ENCODE measurements around the gene MCM9. TPM values are rescaled to one million over a fixed set of nuclear protein-coding genes. Genes with fewer than 3 reads are reported as not detected.

The MCM9 gene
- total RNA-seq, 1 donor from 2014 or later, result 36.0 TPM

DNA sequence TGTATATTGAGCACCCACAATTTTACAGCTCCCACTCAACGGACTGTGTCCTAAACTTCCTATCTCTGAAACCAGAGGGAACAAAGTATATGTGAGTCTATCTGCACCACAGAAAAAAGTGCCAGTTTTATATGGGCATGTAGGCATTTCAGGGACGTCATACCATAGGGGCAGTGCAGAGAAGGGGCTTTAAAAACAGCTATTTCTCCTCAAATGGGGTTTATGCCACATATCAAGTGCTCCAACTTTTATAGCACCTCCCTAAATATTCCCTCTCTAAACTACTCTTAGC, 69.9 kb downstream of the MCM9 start:
- no peak for DNase-seq (ENCODE audit: low spot score)

- DNase-seq (ENCODE audit: low spot score), result no peak
Observed at GRCh38 chr6:118864341-118865099, 70.4 kb downstream of the MCM9 start.

DNA sequence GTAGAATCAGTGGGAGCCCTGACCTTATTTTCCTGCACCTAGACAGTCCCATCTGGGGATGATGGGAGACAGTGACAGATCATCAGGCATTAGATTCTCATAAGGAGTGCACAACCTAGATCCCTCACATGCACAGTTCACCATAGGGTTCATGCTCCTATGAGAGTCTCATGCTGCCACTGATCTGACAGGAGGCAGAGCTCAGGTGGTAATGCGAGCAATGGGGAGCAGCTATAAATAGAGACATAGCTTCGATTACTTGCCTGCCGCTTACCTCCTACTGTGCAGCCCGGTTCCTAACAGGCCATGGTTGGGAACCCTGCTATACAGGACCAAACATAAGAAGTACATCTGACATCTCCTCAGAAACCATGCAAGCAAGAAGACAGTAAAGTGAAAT, 72.5 kb downstream of the MCM9 start:
- DNase-seq (ENCODE audit: low spot score), result no peak

DNA sequence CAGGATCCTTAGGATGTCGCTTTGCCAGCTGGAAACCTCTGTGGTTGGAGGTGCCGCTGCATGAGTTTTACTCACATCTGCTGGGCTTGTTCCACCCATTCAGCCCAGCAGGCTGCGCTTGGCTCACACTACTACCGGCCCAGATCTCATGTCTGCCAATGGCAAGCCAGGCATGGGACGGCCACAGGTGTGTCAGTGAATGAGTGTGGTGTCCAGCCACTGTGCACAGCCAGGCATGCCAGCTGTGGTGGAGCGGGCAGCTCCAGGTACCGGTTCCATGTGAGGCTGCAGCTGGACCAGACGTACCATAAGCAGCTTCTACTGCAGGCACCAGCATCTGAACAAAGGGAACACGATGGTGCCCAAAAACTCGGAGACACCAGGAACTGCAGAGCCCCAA, 74.1 kb downstream of the MCM9 start:
- DNase-seq (ENCODE audit: low spot score), result no peak

DNA sequence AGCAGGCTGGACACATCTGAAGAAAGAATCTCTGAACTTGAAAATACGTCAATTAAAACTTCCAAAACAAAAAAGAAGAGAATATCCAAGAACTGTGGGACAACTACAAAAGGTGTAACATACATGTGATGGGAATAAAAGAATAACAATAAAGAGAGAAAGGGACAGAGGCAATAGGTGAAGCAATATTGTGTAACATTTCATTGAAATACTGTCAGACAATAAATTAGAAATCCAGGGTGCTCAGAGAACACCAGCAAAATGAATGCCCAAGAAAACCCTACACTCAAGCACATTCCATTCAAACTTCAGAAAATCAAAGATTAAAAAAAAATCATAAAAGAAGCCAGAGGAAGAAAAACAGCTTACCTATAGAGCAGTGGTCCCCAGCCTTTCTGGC, 74.6 kb downstream of the MCM9 start:
- no peak for DNase-seq (ENCODE audit: low spot score)

DNA sequence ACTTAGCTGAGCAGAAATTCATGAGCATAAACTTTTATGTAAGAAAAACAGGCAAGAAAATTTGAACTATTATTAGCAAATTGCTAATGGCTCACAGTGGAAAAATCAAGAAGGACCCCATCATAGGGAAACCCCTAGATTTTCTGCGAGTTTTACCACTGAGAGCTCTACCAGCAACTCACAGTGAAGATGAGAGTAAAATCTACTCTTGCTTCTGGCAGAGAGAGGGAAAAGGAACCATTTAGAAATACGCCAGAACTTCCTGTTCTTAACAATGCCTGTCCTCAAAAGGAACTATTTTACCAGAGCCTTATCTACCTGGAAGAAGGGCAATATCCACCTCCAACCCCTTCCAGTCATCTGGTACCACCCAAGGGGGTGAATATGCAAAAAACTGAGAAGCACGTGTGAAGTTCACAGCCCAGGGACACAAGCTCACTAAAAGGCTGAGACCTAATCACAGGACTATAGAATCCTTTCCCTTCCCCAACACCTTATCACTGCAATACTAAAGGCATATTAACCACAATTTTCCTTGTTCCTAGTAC, 75.4 kb downstream of the MCM9 start:
- DNase-seq (ENCODE audit: low spot score), result no peak

DNA sequence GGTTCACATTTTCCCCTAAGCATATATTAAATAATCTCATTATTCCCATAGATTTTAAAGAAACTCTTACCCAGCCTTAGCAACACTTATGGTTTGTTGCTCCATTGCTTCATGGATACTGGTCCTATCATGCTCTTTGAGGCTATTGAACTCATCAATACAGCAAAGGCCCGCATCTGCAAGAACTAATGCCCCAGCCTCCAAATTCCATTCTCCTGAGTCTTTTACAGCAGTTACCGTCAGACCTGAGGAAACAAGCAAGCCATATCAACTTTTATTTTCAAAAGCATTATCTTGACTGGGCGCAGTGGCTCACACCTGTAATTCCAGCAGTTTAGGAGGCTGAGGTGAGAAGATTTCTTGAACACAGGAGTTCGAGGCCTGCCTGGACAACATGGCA, 78.7 kb downstream of the MCM9 start:
- DNase-seq (ENCODE audit: low spot score), result no peak

DNA sequence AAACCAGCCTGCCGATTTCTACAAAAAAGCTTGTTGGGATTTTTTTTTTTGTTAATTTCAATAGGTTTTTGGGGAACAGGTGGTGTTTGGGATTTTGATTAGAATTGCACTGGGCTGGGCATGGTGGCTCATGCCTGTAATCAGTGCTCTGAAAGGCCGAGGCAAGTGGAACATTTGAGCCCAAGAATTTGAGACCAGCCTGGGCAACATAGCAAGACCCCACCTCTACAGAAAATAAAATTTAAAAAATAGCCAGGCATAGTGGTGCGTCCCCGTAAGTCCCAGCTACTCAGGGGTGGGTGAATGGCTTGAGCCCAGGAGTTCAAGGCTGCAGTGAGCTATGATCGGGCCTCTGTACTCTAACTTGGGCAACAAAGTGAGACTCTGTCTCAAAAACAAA, 81.6 kb downstream of the MCM9 start:
- no peak for DNase-seq (ENCODE audit: low spot score)

DNA sequence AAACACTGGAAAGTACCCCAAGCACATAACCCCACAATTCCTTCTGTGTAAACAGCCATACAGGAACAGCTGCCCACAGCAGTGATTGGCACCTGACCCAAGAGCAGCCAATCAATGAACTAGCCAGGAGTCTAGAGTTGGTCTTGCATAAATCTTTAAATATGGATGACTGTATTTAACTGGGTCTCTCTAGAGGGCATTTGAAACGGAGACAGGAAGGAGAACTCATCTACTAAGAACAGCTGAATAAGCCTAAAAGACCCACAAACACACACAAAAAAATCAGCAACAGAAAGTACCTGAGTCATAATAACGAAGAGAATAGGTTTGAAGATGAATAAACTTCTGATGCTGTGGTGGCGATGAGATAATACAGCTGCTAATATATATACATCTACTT, 90.0 kb downstream of the MCM9 start:
- no peak for DNase-seq (ENCODE audit: low spot score)

- DNase-seq (ENCODE audit: low spot score), result no peak
Observed at GRCh38 chr6:118843685-118844390, 91.1 kb downstream of the MCM9 start.

DNA sequence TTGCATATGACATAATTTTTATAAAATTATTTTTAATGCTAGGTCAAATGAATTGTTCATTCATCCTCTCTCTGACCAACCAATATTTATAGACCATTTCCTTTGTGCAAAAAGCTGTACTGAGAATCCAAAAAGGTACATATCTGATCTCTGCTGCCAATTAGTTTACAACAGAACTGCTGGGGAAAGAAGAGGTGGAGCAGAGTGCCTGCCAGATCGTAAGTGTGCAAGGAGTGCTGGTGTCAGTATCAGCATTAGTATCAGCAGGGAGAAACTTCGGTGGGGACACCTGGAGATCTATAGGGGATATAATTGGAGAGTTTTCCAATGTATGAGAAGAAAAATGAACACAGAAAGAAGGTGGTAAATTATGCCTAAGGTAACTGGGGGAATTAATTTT, 104.3 kb downstream of the MCM9 start:
- no peak for DNase-seq (ENCODE audit: low spot score)

- no peak for DNase-seq (ENCODE audit: low spot score)
Observed at GRCh38 chr6:118829817-118830478, 105.0 kb downstream of the MCM9 start.

DNA sequence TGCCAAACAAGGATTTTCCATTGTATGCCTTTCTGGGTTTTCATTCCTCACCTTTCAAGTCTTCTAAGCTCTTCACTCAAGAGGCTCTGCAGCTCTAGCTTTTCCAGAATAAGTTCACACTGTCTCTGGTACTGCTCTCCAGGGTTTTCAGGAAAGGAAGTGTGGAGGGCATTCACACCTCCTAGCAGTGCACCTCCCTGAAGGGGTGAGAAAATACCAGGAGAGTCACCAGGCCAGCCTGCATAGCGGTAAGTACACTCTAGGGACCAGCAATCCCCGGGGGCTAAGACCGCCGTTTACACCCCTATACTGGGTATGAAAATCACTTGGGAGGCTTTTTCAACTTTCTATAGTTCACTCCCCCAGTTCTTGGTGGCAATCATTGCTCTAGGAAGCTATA, 108.9 kb downstream of the MCM9 start:
- DNase-seq (ENCODE audit: low spot score), result no peak

GRCh38 chr6:118825661-118826060, 109.3 kb downstream of the MCM9 start:
- DNase-seq (ENCODE audit: low spot score), result no peak

GRCh38 chr6:118815495-118815894, 119.5 kb downstream of the MCM9 start:
- DNase-seq (ENCODE audit: low spot score), result no peak

DNA sequence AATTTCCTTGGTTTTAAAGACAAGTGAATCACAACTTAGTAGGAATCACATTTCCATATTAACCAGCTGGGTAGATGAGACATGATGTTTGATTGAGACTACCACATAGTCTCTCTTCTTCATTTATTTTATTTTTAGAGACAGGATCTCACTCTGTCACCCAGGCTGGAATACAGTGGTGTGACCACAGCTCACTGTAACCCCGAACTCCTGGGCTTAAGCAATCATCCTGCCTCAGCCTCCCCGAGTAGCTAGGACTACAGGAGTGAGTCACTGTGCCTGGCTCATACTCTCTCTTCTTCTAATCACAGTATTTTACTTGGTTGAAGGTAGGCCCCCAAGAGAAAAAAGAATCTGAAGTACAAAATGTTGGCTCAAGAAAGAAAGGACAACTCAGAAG, 121.2 kb downstream of the MCM9 start:
- DNase-seq (ENCODE audit: low spot score), result no peak

- DNase-seq (ENCODE audit: low spot score), result no peak
Observed at GRCh38 chr6:118812970-118813369, 122.0 kb downstream of the MCM9 start.

GRCh38 chr6:118810420-118811027, 124.4 kb downstream of the MCM9 start:
- no peak for DNase-seq (ENCODE audit: low spot score)

GRCh38 chr6:118808793-118809638, 125.9 kb downstream of the MCM9 start:
- no peak for DNase-seq (ENCODE audit: low spot score)

- DNase-seq (ENCODE audit: low spot score), result no peak
Observed at GRCh38 chr6:118804091-118804490, 130.9 kb downstream of the MCM9 start.

DNA sequence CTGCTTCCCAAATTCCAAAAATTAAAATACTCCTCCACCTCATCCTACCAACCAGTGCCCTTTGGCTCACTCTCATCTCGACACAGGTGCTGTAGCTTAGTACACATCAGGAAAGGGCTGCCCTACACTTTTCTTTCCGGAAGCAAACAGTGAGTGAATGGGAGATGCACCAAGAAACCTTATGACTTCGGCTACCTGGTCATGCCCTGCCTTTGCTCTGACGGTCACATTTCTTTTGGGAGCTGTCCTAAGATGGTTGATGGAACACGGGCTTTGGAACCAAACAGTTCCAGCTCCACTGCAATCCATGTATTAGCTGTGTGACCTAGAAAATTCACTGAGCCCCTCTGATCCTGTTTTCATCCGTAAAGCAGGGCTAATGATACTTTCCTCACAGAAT, 133.7 kb downstream of the MCM9 start:
- DNase-seq (ENCODE audit: low spot score), result no peak
